Stimulated activated CD4-positive, alpha-beta T cell treated with anti-CD3 and anti-CD28 coated beads, Interleukin-15, amount 100 ng/mL, for 24 hours (primary cell): ENCODE data around the gene NTSR1.

Experiments
- DNase-seq: peaks from one replicate; pipeline ENCODE4 v3.0.0-alpha.2; 2020

NTSR1 gene

GRCh38 chr20:62708591-62709536, at the start of gene NTSR1:
Gene NTSR1 (plus strand): TSS chr20:62708836. CDS start chr20:62709208, 372 bp downstream.
- no peak for DNase-seq

GRCh38 chr20:62659488-62660239, 49.0 kb upstream of the NTSR1 start:
- DNase-seq = no peak

- DNase-seq = no peak
Measured at GRCh38 chr20:62660240-62660615, 48.4 kb upstream of the NTSR1 start.

- no peak for DNase-seq
Measured at GRCh38 chr20:62660768-62661167, 47.9 kb upstream of the NTSR1 start.

GRCh38 chr20:62661647-62662046, 47.0 kb upstream of the NTSR1 start:
- no peak for DNase-seq

- no peak for DNase-seq
Measured at GRCh38 chr20:62662422-62662821, 46.2 kb upstream of the NTSR1 start.

- no peak for DNase-seq
Measured at GRCh38 chr20:62663145-62664018, 45.3 kb upstream of the NTSR1 start.

- no peak for DNase-seq
Measured at GRCh38 chr20:62664019-62664971, 44.3 kb upstream of the NTSR1 start.

GRCh38 chr20:62665153-62665754, 43.4 kb upstream of the NTSR1 start:
- no peak for DNase-seq

GRCh38 chr20:62665826-62666735, 42.6 kb upstream of the NTSR1 start:
- no peak for DNase-seq

GRCh38 chr20:62666736-62667529, 41.7 kb upstream of the NTSR1 start:
- no peak for DNase-seq

GRCh38 chr20:62667530-62668440, 40.9 kb upstream of the NTSR1 start:
- no peak for DNase-seq

- peak; percentile 43 for DNase-seq
Measured at GRCh38 chr20:62668441-62669027, 40.1 kb upstream of the NTSR1 start.

- DNase-seq = no peak
Measured at GRCh38 chr20:62669249-62669648, 39.4 kb upstream of the NTSR1 start.

- DNase-seq = no peak
Measured at GRCh38 chr20:62670156-62670555, 38.5 kb upstream of the NTSR1 start.

GRCh38 chr20:62670998-62671397, 37.6 kb upstream of the NTSR1 start:
- DNase-seq = no peak

GRCh38 chr20:62671765-62672164, 36.9 kb upstream of the NTSR1 start:
- no peak for DNase-seq

- DNase-seq = no peak
Measured at GRCh38 chr20:62674370-62674769, 34.3 kb upstream of the NTSR1 start.
